C4-2B (cell line): ENCODE results near the gene PLOD1.
"Not testable (repeated sequence)": the region's sequence is repeated elsewhere in the genome, so short reads cannot be mapped to it uniquely, and the experiment has no call there.

ENCODE experiments used
- ZFX ChIP-seq: fragments of 450-650 bp; IDR thresholded peaks from 2 replicates; pipeline ENCODE4 v1.6.1; 2017
- TF ChIP-seq, protein P1 (sequence below): fragments of 450-650 bp; conservative IDR thresholded peaks from 2 replicates; pipeline ENCODE4 v1.5.1; 2017; ENCODE audit warnings: mild to moderate bottlenecking

DNA sequence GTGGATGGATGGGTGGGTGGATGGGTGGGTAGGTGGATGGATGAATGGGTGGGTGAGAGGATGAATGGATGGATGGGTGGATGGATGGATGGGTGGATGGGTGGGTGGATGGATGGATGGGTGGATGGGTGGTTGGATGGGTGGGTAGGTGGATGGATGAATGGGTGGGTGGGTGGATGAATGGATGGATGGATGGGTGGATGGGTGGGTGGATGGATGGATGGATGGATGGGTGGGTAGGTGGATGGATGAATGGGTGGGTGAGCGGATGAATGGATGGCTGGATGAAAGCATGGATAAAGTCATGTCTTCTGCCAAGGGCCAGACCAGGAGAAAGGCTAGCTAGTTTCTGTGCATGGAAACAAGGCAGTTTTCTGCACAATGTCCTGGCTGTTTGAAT lies 40.0 kb upstream of the PLOD1 start:
- TF ChIP-seq, protein P1, sequence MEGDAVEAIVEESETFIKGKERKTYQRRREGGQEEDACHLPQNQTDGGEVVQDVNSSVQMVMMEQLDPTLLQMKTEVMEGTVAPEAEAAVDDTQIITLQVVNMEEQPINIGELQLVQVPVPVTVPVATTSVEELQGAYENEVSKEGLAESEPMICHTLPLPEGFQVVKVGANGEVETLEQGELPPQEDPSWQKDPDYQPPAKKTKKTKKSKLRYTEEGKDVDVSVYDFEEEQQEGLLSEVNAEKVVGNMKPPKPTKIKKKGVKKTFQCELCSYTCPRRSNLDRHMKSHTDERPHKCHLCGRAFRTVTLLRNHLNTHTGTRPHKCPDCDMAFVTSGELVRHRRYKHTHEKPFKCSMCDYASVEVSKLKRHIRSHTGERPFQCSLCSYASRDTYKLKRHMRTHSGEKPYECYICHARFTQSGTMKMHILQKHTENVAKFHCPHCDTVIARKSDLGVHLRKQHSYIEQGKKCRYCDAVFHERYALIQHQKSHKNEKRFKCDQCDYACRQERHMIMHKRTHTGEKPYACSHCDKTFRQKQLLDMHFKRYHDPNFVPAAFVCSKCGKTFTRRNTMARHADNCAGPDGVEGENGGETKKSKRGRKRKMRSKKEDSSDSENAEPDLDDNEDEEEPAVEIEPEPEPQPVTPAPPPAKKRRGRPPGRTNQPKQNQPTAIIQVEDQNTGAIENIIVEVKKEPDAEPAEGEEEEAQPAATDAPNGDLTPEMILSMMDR: not testable (repeated sequence)
- TF ChIP-seq ZFX: not testable (repeated sequence)
